Endothelial cell (in vitro differentiated cells): ENCODE data around the gene CORO2B. TPM values are rescaled to one million over a fixed set of nuclear protein-coding genes. Genes with fewer than 3 reads are reported as not detected.

ENCODE experiments used
- DNase-seq: peaks from one replicate; pipeline ENCODE4 v3.0.0; 2021; ENCODE audit warnings: low spot score
- H3K27ac Mint-ChIP-seq: one replicate; pipeline ENCODE4 v1.8.0; 2021; ENCODE audit warnings: mixed read lengths, inconsistent platforms; ENCODE audit not compliant: unreplicated experiment
- H3K27me3 Mint-ChIP-seq: one replicate; pipeline ENCODE4 v1.8.0; 2021; ENCODE audit warnings: mild to moderate bottlenecking, moderate library complexity, mixed read lengths, inconsistent platforms; ENCODE audit not compliant: unreplicated experiment
- H3K36me3 Mint-ChIP-seq: one replicate; pipeline ENCODE4 v1.8.0; 2021; ENCODE audit warnings: mild to moderate bottlenecking, low read depth, mixed read lengths, inconsistent platforms; ENCODE audit not compliant: unreplicated experiment
- H3K4me1 Mint-ChIP-seq: one replicate; pipeline ENCODE4 v1.8.0; 2021; ENCODE audit warnings: mild to moderate bottlenecking, mixed read lengths, inconsistent platforms; ENCODE audit not compliant: unreplicated experiment
- H3K4me3 Mint-ChIP-seq: one replicate; pipeline ENCODE4 v1.8.0; 2021; ENCODE audit warnings: mild to moderate bottlenecking, mixed read lengths, inconsistent platforms; ENCODE audit not compliant: unreplicated experiment
- H3K9me3 Mint-ChIP-seq: one replicate; pipeline ENCODE4 v1.8.0; 2021; ENCODE audit warnings: mixed read lengths, inconsistent platforms; ENCODE audit not compliant: unreplicated experiment
- total RNA-seq: library from RNA; stranded (reverse); fragmentation: NEBNext Ultra II Directional; extraction: Animal tissue kit (Norgen Biotek cat#: 25700); gene quantifications from one replicate; pipeline ENCODE4 v1.2.1, GENCODE V29; 2021; ENCODE audit not compliant: unreplicated experiment
- TF ChIP-seq, protein P1 (sequence below): fragments of 200-600 bp; sonication (generic); IDR thresholded peaks from one replicate; pipeline ENCODE4 v1.5.0; 2021; ENCODE audit warnings: antibody characterized with exemption; ENCODE audit not compliant: unreplicated experiment

CORO2B gene
- total RNA-seq, 1 donor from 2014 or later = 71.7 TPM

DNA sequence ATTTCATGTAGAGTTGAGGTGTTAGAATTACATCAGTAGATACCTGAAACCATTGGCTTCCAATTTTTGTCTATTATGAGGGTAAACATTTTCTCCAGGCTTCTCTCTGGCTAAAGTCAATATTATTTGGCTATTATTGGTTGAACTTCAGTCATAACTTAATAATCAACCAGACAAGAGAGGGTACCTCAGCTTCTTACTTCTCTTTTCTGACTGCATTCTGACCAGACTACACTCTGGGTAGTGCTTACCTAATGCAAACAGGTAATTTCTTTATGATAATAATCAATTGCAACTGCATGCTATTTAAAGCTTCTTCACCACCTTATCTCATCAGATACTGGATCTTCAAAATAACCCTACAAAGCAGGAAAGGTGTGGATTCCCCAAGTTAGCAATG, 156.8 kb downstream of the CORO2B start:
- no peak for DNase-seq
- no peaks in the 10 kb centered on the region for H3K27me3 Mint-ChIP-seq
- H3K9me3 Mint-ChIP-seq = no peaks in the 10 kb centered on the region
- TF ChIP-seq, protein P1, sequence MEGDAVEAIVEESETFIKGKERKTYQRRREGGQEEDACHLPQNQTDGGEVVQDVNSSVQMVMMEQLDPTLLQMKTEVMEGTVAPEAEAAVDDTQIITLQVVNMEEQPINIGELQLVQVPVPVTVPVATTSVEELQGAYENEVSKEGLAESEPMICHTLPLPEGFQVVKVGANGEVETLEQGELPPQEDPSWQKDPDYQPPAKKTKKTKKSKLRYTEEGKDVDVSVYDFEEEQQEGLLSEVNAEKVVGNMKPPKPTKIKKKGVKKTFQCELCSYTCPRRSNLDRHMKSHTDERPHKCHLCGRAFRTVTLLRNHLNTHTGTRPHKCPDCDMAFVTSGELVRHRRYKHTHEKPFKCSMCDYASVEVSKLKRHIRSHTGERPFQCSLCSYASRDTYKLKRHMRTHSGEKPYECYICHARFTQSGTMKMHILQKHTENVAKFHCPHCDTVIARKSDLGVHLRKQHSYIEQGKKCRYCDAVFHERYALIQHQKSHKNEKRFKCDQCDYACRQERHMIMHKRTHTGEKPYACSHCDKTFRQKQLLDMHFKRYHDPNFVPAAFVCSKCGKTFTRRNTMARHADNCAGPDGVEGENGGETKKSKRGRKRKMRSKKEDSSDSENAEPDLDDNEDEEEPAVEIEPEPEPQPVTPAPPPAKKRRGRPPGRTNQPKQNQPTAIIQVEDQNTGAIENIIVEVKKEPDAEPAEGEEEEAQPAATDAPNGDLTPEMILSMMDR = no peak
- no peak overlapping the region for H3K4me3 Mint-ChIP-seq
- no peak overlapping the region for H3K27ac Mint-ChIP-seq
- no peaks in the 10 kb centered on the region for H3K36me3 Mint-ChIP-seq
- peaks cover 44% of the 10 kb centered on the region for H3K4me1 Mint-ChIP-seq

DNA sequence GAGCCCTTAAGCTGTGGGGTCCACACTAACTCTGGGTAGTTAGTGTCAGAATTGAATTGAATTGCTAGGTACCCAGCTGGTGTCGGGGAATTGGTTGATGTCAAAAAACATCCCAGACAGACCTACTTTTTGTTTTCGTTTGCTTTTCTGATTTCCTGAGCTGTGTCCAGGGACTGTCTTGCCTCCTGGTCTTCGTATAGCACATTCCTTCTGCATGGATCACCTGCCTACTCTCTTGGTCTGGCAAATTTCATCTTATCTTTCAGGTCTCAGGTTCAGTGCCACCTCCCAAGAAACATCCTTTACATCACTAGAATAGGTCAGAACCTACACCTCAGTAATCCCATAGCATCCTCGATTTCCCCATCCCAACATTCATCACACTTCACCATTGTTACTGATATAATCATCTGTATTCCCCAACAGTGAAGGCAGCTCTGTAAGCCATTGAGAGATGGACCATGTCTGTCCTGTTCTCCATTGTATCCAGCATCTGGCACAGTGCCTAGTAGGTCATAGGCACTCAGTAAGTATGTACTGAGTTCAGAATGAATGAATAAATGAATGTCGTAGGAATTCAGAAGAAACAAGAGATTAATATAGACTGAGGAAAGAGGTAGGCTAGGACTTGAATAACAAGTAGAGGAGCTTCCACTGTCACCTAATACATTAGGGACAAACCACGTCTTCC, 160.7 kb downstream of the CORO2B start:
- Mint-ChIP-seq H3K4me3 (no peak overlapping the region), H3K27me3 (no peaks in the 10 kb centered on the region), H3K9me3 (no peaks in the 10 kb centered on the region), H3K4me1 (peaks cover 20% of the 10 kb centered on the region), H3K36me3 (no peaks in the 10 kb centered on the region), H3K27ac (no peak overlapping the region)
- TF ChIP-seq, protein P1 = no peak
- DNase-seq = no peak

DNA sequence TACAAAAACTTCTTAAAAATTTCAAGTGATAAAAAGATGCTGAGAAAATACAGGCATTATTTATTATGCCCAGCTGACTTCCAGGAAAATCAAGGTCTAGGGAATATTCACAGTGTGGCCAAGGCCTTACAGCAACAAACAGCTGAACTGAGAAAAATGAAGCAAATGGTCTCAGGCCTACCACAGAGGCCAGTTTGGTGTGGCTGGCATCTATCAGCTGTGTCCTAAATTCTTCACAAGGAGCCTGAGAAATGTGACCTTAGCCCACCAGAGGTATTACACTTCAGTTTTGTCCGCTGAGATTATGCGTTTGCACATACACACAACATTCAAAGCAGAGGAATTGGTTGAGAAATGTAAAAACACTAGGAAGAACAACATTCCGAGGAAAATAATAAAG, 164.5 kb downstream of the CORO2B start:
- DNase-seq = no peak
- Mint-ChIP-seq H3K27me3 (no peaks in the 10 kb centered on the region), H3K27ac (no peak overlapping the region), H3K36me3 (no peaks in the 10 kb centered on the region), H3K4me1 (peaks cover 4% of the 10 kb centered on the region), H3K9me3 (no peaks in the 10 kb centered on the region), H3K4me3 (no peak overlapping the region)
- TF ChIP-seq, protein P1 = no peak

DNA sequence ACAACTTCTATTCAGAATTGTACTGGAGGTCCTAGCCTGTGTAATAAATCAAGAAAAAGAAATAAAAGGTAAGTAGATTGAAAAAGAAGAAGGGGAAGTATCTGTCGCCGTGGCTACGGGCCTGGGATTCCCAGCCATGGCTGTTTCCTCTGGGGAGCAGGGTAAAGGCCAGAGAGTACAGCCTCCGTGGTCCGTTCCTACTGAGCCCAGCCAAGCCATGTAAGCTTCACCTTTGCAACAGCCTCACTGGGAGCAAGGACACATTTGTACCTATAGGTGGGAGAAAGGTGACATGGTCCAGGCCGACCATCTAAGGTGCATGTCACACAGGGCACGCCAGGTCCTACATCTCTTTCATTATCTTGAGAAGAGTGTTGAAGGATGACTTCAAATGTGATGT, 170.6 kb downstream of the CORO2B start:
- no peaks in the 10 kb centered on the region for H3K9me3 Mint-ChIP-seq

DNA sequence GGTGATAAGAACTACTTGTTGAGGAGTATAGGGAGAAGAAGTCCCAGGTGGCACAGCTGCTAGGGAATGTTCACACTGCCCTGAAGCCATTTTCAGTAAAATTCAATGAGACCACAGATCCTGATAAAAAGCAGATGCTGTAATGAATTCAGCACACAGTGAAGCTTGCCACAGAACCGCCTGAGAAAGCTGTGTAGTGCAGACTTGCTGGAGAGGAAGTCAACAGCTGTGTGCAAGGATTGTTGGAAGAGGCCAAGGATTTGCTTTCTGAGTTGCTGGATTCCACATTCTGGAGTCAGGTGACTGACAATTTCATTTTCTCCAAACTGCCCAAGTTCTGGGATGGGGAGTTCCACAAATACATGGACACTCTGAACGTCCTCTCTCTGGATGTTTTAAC, 171.0 kb downstream of the CORO2B start:
- peaks cover 2% of the 10 kb centered on the region for H3K27me3 Mint-ChIP-seq
- DNase-seq = no peak
- H3K9me3 Mint-ChIP-seq = no peaks in the 10 kb centered on the region
- peak overlapping the region; percentile 29 for H3K4me3 Mint-ChIP-seq
- TF ChIP-seq, protein P1 = no peak
- H3K27ac Mint-ChIP-seq = no peak overlapping the region
- H3K36me3 Mint-ChIP-seq = no peaks in the 10 kb centered on the region
- H3K4me1 Mint-ChIP-seq = peaks cover 4% of the 10 kb centered on the region

More for the DNA sequence above, 170.6 kb downstream of the CORO2B start:
- Mint-ChIP-seq H3K27ac (no peak overlapping the region), H3K4me1 (peaks cover 2% of the 10 kb centered on the region), H3K4me3 (peak overlapping the region; percentile 29), H3K27me3 (peaks cover 2% of the 10 kb centered on the region), H3K36me3 (no peaks in the 10 kb centered on the region)
- TF ChIP-seq, protein P1 = no peak
- DNase-seq = no peak
